Measurements from ENCODE around the gene MTRFR.
A peak's percentile ranks its signal among the peaks of the same experiment; 100 is the strongest.

The MTRFR gene

DNA sequence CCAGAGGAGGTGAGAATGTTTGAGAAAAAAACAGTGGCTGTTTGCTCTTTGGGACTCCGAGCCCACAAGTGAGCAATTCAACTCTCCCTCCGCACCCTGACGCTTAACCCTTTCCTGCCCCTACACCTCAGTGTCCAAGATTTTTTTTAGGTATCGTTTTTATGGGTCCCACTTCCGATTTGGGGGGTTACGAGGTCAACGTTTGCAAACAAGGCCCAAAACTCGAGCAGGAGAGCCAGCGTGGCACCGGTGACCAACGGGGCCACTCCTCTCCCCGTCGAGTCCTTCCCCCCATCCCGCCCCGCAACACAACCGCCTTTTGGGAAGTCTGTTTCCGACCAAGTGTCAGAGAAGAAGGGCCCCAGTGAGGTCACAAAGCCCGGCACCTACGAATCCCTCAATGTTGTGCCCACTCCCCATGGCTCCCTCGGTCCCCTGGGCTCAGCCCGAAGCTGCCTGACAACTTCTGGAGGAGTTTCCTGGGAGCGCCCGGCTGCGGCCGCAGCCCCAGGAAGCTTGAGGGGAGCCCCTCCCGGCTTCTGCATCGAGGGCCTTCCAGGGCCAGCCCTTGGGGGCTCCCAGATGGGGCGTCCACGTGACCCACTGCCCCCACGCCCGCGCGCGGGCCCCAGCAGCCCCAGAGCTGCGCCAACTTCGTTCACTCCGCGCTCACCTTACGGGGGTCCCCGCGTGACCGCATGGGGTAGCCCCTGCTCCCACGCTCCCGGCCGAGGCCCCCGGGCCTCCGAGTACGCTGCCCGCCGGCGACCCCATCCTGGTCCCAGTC is 37.2 kb downstream of the MTRFR start:
- DNase-seq (ENCODE audit: low spot score) = peak; percentile 73

GRCh38 chr12:123271001-123271668 is 37.9 kb downstream of the MTRFR start:
- peak; percentile 80 for DNase-seq (ENCODE audit: low spot score)

GRCh38 chr12:123273166-123273565 is 39.9 kb downstream of the MTRFR start:
- no peak for DNase-seq (ENCODE audit: low spot score)

- DNase-seq (ENCODE audit: low spot score) = no peak
These were observed 44.9 kb downstream of the MTRFR start for GRCh38 chr12:123278101-123278627.

DNA sequence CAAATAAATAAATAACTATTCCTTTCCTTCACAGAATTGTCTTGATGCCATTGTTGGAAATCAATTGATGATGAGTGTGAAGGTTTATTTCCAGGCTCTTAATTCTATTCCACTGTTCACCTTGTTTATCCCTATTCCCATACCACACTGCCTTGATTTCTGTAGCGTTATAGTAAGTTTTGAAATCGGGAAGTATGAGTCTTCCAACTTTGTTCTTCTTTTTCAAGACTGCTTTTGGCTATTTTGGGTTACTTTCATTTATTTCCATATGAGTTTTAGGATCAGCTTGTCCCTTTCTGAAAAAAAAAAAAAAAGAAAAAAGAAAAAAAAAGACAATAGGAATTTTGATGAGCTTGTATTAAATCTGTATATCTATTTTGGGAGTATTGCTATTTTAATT is 47.7 kb downstream of the MTRFR start:
- no peak for DNase-seq (ENCODE audit: low spot score)

GRCh38 chr12:123282111-123282510 is 48.9 kb downstream of the MTRFR start:
- DNase-seq (ENCODE audit: low spot score) = no peak

DNA sequence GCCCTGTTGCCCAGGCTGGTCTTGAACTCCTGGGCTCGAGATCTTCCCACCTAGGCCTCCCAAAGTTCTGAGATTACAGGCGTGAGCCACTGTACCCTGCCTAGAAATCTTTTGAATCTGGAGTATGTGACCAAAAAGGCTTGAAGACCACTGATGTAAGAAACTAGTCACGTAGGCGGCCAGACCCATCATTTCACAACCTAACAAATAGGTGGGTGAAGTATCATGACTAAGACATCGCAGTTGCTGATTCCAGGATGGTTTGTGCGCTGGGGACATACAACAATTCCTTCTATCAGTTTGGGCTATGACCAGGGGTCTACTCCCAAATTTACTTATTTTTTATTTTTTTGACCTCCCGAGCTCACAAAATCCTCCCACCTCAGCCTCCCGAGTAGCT is 50.2 kb downstream of the MTRFR start:
- no peak for DNase-seq (ENCODE audit: low spot score)

GRCh38 chr12:123284669-123285068 is 51.4 kb downstream of the MTRFR start:
- no peak for DNase-seq (ENCODE audit: low spot score)

GRCh38 chr12:123286652-123287373 is 53.6 kb downstream of the MTRFR start:
- no peak for DNase-seq (ENCODE audit: low spot score)

DNA sequence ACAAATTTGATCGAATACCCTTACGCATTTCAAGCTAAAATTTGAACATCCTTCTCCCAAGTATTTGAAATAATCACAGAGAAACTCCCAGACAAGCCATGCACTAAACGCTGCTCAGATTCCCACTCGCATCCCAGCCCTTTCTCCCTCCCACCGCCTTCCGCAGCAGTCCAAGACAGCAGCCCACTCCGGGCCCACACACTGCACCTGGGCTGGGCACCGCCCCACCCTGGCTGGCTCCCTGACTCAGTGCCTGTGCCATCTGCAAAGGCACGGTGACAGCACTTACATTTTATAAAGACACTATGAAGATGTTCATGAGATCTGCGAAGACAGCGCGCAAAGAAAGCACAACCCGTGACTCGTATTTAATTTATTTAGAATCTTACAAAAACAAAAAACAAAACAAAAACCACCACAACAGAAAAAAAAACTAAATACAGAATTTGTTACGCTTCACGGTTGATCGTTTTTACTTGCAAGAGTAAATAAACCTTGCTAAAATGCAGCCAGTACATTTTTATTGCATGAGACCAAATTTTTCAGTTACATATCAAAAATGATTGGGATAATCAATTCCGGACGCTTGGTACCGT is 55.6 kb downstream of the MTRFR start:
- DNase-seq (ENCODE audit: low spot score) = no peak

DNA sequence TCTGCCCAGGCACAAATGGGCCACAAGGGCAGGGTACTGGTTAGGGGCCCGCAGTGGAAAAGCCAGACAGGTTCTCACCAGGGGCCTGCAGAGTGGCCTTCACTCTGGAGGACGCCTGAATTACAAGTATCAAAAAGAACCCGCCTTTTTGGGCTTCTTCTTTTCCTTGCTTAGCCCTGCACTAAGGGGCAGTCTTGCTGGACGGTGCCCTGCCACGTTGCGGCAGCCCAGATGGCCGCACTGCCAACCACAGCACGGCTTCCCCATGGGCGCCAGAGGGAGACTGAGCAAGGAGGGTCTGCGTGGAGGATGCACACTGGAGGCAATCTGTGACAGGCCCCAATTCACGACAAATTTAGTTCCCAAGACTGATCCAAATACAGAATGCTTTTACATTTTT is 56.7 kb downstream of the MTRFR start:
- no peak for DNase-seq (ENCODE audit: low spot score)

- no peak for DNase-seq (ENCODE audit: low spot score)
These were observed 60.0 kb downstream of the MTRFR start for GRCh38 chr12:123293178-123293760.

GRCh38 chr12:123305136-123305535 is 71.9 kb downstream of the MTRFR start:
- no peak for DNase-seq (ENCODE audit: low spot score)

GRCh38 chr12:123306200-123306599 is 73.0 kb downstream of the MTRFR start:
- DNase-seq (ENCODE audit: low spot score) = no peak

All from HuH-7.5 (cell line).